Fibroblast of the conjunctiva (primary cell): ENCODE results near the gene HBP1.
"Not testable (repeated sequence)": the region's sequence is repeated elsewhere in the genome, so short reads cannot be mapped to it uniquely, and the experiment has no call there.

Experiments used
- DNase-seq: peaks from one replicate; pipeline ENCODE4 v3.0.0-alpha.2; 2010; ENCODE audit warnings: low read depth

Gene HBP1

GRCh38 chr7:107155726-107156125 lies 13.1 kb upstream of the HBP1 start:
- DNase-seq, result not testable (repeated sequence)

- DNase-seq, result no peak
These were observed 11.7 kb upstream of the HBP1 start for GRCh38 chr7:107157091-107157490.

GRCh38 chr7:107158028-107158427 lies 10.8 kb upstream of the HBP1 start:
- DNase-seq, result no peak

- no peak for DNase-seq
These were observed 8.4 kb upstream of the HBP1 start for GRCh38 chr7:107160389-107160788.

- no peak for DNase-seq
These were observed 7.4 kb upstream of the HBP1 start for GRCh38 chr7:107161415-107161814.

- no peak for DNase-seq
These were observed 6.3 kb upstream of the HBP1 start for GRCh38 chr7:107162475-107162874.

GRCh38 chr7:107164092-107164491 lies 4.7 kb upstream of the HBP1 start:
- DNase-seq, result no peak

GRCh38 chr7:107165341-107165740 lies 3.5 kb upstream of the HBP1 start:
- no peak for DNase-seq

- no peak for DNase-seq
These were observed 1.9 kb upstream of the HBP1 start for GRCh38 chr7:107166736-107167426.

- peak; percentile 79 for DNase-seq
These were observed 1.1 kb upstream of the HBP1 start for GRCh38 chr7:107167483-107168232.

GRCh38 chr7:107169120-107170050 lies 582 bp downstream of the HBP1 start:
- peak; percentile 97 for DNase-seq

GRCh38 chr7:107170051-107170915 lies 1.5 kb downstream of the HBP1 start:
- DNase-seq, result no peak

GRCh38 chr7:107171496-107171895 lies 2.7 kb downstream of the HBP1 start:
- no peak for DNase-seq

GRCh38 chr7:107172276-107173032 lies 3.7 kb downstream of the HBP1 start:
- DNase-seq, result no peak

GRCh38 chr7:107173191-107173590 lies 4.4 kb downstream of the HBP1 start:
- no peak for DNase-seq

GRCh38 chr7:107173691-107174406 lies 5.0 kb downstream of the HBP1 start:
- DNase-seq, result no peak

GRCh38 chr7:107179326-107180164 lies 10.7 kb downstream of the HBP1 start:
- no peak for DNase-seq

- DNase-seq, result peak; percentile 89
These were observed 11.6 kb downstream of the HBP1 start for GRCh38 chr7:107180378-107180777.

GRCh38 chr7:107181172-107181571 lies 12.4 kb downstream of the HBP1 start:
- DNase-seq, result no peak
